IMR-90 (cell line): ENCODE results near the gene SVEP1.

Experiments
- BHLHE40 ChIP-seq: fragments of 150-350 bp; IDR thresholded peaks from 2 replicates; pipeline ENCODE4 v1.6.1; 2016; ENCODE audit warnings: mild to moderate bottlenecking, low read depth, low read length
- CEBPB ChIP-seq: IDR thresholded peaks from 2 replicates; pipeline ENCODE4 v1.6.1; 2012; ENCODE audit warnings: low read depth, low read length, improper control_type of control experiment
- CHD1 ChIP-seq: IDR thresholded peaks from 2 replicates; pipeline ENCODE4 v1.6.1; 2012; ENCODE audit warnings: low read depth, low read length, improper control_type of control experiment
- CTCF ChIP-seq: conservative IDR thresholded peaks from 2 replicates; pipeline ENCODE4 v1.5.1; 2012; ENCODE audit warnings: mild to moderate bottlenecking, low read depth, low read length, improper control_type of control experiment
- ELK1 ChIP-seq: fragments of 150-350 bp; IDR thresholded peaks from 2 replicates; pipeline ENCODE4 v1.6.1; 2016; ENCODE audit warnings: low read depth, mild to moderate bottlenecking, low read length, moderate library complexity, borderline replicate concordance
- FOS ChIP-seq: fragments of 150-350 bp; IDR thresholded peaks from 2 replicates; pipeline ENCODE4 v1.6.1; 2016; ENCODE audit warnings: low read depth, low read length
- MXI1 ChIP-seq: IDR thresholded peaks from 2 replicates; pipeline ENCODE4 v1.6.1; 2012; ENCODE audit warnings: low read depth, mild to moderate bottlenecking, low read length, moderate library complexity, borderline replicate concordance
- NFE2L2 ChIP-seq: fragments of 150-350 bp; IDR thresholded peaks from 2 replicates; pipeline ENCODE4 v1.6.1; 2016; ENCODE audit warnings: low read depth, mild to moderate bottlenecking, low read length
- POLR2A ChIP-seq: IDR thresholded peaks from 2 replicates; pipeline ENCODE4 v1.6.1; 2012; ENCODE audit warnings: mild to moderate bottlenecking, low read depth, low read length
- RAD21 ChIP-seq: IDR thresholded peaks from 2 replicates; pipeline ENCODE4 v1.6.1; 2012; ENCODE audit warnings: low read length, improper control_type of control experiment
- RFX5 ChIP-seq: IDR thresholded peaks from 2 replicates; pipeline ENCODE4 v1.8.0; 2012; ENCODE audit warnings: low read depth, mild to moderate bottlenecking, low read length, moderate library complexity
- SMC3 ChIP-seq: fragments of 150-350 bp; IDR thresholded peaks from 2 replicates; pipeline ENCODE4 v1.6.1; 2016; ENCODE audit warnings: low read depth, mild to moderate bottlenecking, antibody characterized with exemption, low read length, moderate library complexity

- TF ChIP-seq SMC3 (no peak), BHLHE40 (no peak), CTCF (no peak), POLR2A (no peak), CHD1 (no peak), FOS (no peak), ELK1 (no peak), MXI1 (no peak), RAD21 (no peak), RFX5 (no peak), NFE2L2 (no peak), CEBPB (peak; percentile 39; the same call in 1 of the 2 replicates)
Observed at GRCh38 chr9:110532908-110533665, 46.5 kb downstream of the SVEP1 start.
